Fibroblast of skin of back (primary cell): Measurements from ENCODE around the gene PLEKHB2.
"Not testable (repeated sequence)": the region's sequence is repeated elsewhere in the genome, so short reads cannot be mapped to it uniquely, and the experiment has no call there.

Source experiments
- DNase-seq: peaks from one replicate; pipeline ENCODE4 v3.0.0-alpha.2; 2013

The PLEKHB2 gene

GRCh38 chr2:131145040-131145439 is 39.9 kb downstream of the PLEKHB2 start:
- DNase-seq: no peak

GRCh38 chr2:131146231-131146630 is 41.1 kb downstream of the PLEKHB2 start:
- DNase-seq: no peak

- DNase-seq: no peak
Observed at GRCh38 chr2:131146749-131147148, 41.6 kb downstream of the PLEKHB2 start.

DNA sequence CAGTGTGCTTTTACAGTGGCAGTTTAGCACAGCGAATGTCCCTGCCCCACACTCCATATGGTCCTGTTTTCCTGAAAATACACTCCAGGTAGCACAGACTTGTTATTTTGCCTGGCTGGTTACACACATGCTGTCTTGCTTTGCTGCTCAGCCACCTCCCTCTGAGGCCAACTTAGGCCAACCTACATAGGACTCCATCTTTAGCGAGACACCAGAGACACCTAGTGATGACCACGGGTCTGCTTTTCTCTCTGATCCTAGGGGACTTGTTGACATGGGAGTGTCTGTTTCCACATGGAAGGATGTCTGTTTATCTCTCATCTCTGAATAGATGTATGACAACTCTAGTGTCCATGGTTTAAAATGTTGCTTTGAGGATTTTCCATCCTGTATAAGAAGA is 43.3 kb downstream of the PLEKHB2 start:
- DNase-seq: no peak

- not testable (repeated sequence) for DNase-seq
Observed at GRCh38 chr2:131150109-131150508, 45.0 kb downstream of the PLEKHB2 start.

GRCh38 chr2:131151398-131151797 is 46.3 kb downstream of the PLEKHB2 start:
- DNase-seq: no peak

- DNase-seq: no peak
Observed at GRCh38 chr2:131152074-131152473, 46.9 kb downstream of the PLEKHB2 start.

DNA sequence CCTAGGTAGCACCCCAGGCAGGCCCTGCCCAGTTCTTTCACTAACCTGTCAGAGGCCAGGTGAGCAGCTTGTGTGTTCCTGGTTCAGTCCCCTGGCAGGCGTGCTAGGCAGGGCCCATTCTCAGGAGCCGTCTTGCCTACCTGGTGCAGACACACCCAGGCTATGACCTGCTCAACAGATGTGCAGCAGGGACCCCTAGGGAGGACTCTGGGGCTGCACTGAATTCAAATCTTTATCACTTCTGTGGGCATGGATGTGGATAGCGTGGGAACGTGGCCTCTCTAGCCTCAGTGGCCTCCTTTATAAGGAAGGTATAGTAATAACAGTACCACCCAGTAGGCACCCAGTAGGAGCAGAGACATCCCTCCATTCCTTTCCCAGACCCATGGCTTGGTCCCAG is 48.4 kb downstream of the PLEKHB2 start:
- no peak for DNase-seq

- peak; percentile 65 for DNase-seq
Observed at GRCh38 chr2:131154071-131154531, 49.0 kb downstream of the PLEKHB2 start.

DNA sequence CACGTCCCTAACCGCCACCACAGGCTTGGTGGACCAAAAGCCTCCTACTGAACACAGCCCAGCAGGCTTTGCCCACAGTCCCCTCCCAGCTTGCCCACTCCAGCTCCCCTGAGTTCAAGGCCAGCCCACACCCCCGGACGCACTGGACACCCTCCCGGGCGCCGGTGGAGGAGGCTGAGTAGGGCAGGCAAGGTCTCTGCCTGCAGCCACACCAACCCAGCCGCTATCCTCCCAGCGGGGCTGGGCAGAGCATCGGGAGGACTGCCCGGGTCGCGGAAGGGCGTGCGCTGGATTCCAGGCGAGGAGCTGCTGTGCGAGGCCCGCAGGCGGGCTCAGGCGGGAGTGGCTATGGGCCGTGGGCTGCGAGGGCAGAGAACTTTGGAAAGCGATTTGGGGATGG is 49.5 kb downstream of the PLEKHB2 start:
- DNase-seq: no peak

DNA sequence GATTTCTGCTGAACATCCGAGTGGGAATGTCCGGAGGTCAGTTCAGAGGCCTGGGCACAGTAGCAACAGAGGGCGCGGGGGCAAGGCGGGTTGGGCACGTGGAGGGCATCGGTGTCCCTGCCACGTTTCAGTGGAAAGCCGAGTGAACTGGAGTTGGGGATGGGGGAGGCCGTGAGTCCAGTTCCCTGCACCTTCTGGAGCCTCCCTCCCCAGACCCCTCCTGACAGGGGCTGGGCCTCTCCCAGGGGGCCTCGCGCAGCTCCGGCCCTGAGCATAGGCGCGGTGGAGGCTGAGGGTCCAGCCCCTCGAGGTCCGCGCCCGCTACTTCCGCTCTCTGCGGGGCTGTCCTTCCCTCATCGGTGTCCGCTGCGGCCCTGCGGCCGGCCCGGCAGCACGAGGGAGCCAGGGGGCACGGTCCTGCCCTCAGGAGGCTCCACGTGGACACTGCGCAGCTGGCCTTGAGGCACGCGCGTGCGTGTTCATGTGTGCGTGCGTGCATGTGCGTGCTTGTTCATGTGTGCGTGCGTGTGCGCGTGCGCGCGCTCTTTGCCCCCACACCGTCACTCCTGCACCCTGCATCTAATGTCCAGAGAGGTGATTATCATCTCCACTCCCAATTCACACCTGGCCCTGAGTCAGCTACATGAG is 50.2 kb downstream of the PLEKHB2 start:
- no peak for DNase-seq

GRCh38 chr2:131156452-131157149 is 51.5 kb downstream of the PLEKHB2 start:
- no peak for DNase-seq

GRCh38 chr2:131165562-131165961 is 60.4 kb downstream of the PLEKHB2 start:
- DNase-seq: not testable (repeated sequence)

DNA sequence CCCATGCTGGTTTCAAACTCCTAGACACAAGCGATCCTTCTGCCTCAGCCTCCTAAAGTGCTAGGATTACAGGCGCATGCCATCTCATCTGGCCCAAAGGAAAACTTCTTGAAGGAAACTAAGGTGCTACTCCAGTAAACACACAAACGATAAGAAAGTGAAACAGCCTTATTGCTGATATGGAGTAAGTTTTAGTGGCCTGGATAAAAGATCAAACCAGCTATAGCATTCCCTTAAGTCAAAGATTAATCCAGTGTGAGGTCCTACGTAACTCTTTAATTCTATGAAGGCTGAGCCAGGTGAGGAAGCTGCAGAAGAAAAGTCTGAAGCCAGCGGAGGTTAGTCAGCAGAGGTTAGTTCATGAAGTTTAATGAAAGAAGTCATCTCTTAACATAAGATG is 63.4 kb downstream of the PLEKHB2 start:
- no peak for DNase-seq

- DNase-seq: not testable (repeated sequence)
Observed at GRCh38 chr2:131178050-131178449, 72.9 kb downstream of the PLEKHB2 start.

- not testable (repeated sequence) for DNase-seq
Observed at GRCh38 chr2:131178721-131179418, 73.7 kb downstream of the PLEKHB2 start.

DNA sequence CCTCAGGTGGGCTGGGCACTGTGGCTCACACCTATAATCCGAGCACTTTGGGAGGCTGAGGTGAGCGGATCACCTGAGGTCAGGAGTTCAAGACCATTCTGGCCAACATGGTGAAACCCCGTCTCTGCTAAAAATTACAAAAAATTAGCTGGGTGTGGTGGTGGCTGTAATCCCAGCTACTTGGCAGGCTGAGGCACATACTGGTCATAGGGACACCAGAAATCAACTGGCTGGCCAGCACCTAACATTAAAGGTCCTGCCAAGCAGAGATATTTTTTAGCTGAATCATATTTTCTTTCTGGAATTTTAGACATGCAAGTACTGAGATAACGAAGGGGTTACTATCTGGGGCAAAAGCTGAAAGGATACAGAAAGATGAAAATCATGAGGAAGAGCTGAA is 76.3 kb downstream of the PLEKHB2 start:
- not testable (repeated sequence) for DNase-seq

GRCh38 chr2:131193421-131193820 is 88.3 kb downstream of the PLEKHB2 start:
- not testable (repeated sequence) for DNase-seq

GRCh38 chr2:131196186-131196585 is 91.0 kb downstream of the PLEKHB2 start:
- not testable (repeated sequence) for DNase-seq
